WTC11 (cell line): ENCODE results near the gene ZMIZ2. TPM values are rescaled to one million over a fixed set of nuclear protein-coding genes. Genes with fewer than 3 reads are reported as not detected.
"Not testable (repeated sequence)": the region's sequence is repeated elsewhere in the genome, so short reads cannot be mapped to it uniquely, and the experiment has no call there.

ENCODE experiments used
- ATAC-seq: fragments of 200-7000 bp; cut with Tn5 transposase; 2 replicates; pipeline ENCODE4 v1.10.0; 2021; ENCODE audit warnings: mild to moderate bottlenecking, moderate library complexity
- CTCF ChIA-PET: fragments of 300-600 bp; sonication (Branson Sonifier 250); formaldehyde crosslinking; loops from one replicate; lab custom pipeline; 2021; ENCODE audit warnings: antibody characterized with exemption; lab: Charles Lee
- POLR2A ChIA-PET: fragments of 350-600 bp; sonication (Branson Sonifier 250); formaldehyde crosslinking; loops from one replicate; lab custom pipeline; 2021; ENCODE audit warnings: antibody characterized with exemption; lab: Charles Lee
- DNase-seq: peaks from one replicate; pipeline ENCODE4 v3.0.0; 2021; ENCODE audit warnings: low spot score
- H3K27ac Mint-ChIP-seq: 2 replicates; pipeline ENCODE4 v1.8.0; 2021; ENCODE audit warnings: mixed read lengths
- H3K27me3 Mint-ChIP-seq: 2 replicates; pipeline ENCODE4 v1.8.0; 2021; ENCODE audit warnings: low read depth, mild to moderate bottlenecking, moderate library complexity, mixed read lengths
- H3K36me3 Mint-ChIP-seq: 2 replicates; pipeline ENCODE4 v1.8.0; 2021; ENCODE audit warnings: mixed read lengths
- H3K4me1 Mint-ChIP-seq: 2 replicates; pipeline ENCODE4 v1.8.0; 2022; ENCODE audit warnings: mixed read lengths
- H3K4me3 Mint-ChIP-seq: 2 replicates; pipeline ENCODE4 v1.8.0; 2021; ENCODE audit warnings: mild to moderate bottlenecking, moderate library complexity, mixed read lengths
- H3K9me3 Mint-ChIP-seq: 2 replicates; pipeline ENCODE4 v1.8.0; 2021; ENCODE audit warnings: mixed read lengths
- ATF6 ChIP-seq: sonication (generic); formaldehyde crosslinking; IDR thresholded peaks from 2 replicates; pipeline ENCODE4 v1.8.1; 2023; ENCODE audit warnings: mild to moderate bottlenecking, missing genetic modification reagents
- CBFB ChIP-seq: sonication (generic); formaldehyde crosslinking; IDR thresholded peaks from 2 replicates; pipeline ENCODE4 v1.8.1; 2022; ENCODE audit warnings: mild to moderate bottlenecking, low read depth, missing genetic modification reagents
- CREM ChIP-seq: sonication (generic); formaldehyde crosslinking; IDR thresholded peaks from 2 replicates; pipeline ENCODE4 v1.8.1; 2022; ENCODE audit warnings: mild to moderate bottlenecking, missing genetic modification reagents, moderate library complexity
- CTCF ChIP-seq: fragments of 200-600 bp; IDR thresholded peaks from 2 replicates; pipeline ENCODE4 v1.8.0; 2022; ENCODE audit warnings: antibody characterized with exemption
- GRHL2 ChIP-seq: fragments of 250-450 bp; sonication (Bioruptor Pico); IDR thresholded peaks from 2 replicates; pipeline ENCODE4 v1.8.0; 2022; ENCODE audit warnings: mild to moderate bottlenecking, moderate library complexity; ENCODE audit not compliant: insufficient replicate concordance, severe bottlenecking
- MXD4 ChIP-seq: fragments of 250-450 bp; sonication (Bioruptor Pico); IDR thresholded peaks from 2 replicates; pipeline ENCODE4 v1.8.0; 2021; ENCODE audit warnings: mild to moderate bottlenecking, moderate library complexity, borderline replicate concordance
- MYBL2 ChIP-seq: sonication (generic); formaldehyde crosslinking; IDR thresholded peaks from 2 replicates; pipeline ENCODE4 v1.8.1; 2023; ENCODE audit warnings: mild to moderate bottlenecking, moderate library complexity, missing genetic modification reagents
- NR2C2 ChIP-seq: sonication (generic); formaldehyde crosslinking; IDR thresholded peaks from 2 replicates; pipeline ENCODE4 v1.8.0; 2022; ENCODE audit warnings: mild to moderate bottlenecking, missing genetic modification reagents
- OVOL2 ChIP-seq: fragments of 250-450 bp; sonication (Bioruptor Pico); IDR thresholded peaks from 2 replicates; pipeline ENCODE4 v1.9.0; 2021; ENCODE audit warnings: mild to moderate bottlenecking, borderline replicate concordance
- PREB ChIP-seq: sonication (generic); formaldehyde crosslinking; IDR thresholded peaks from 2 replicates; pipeline ENCODE4 v1.8.1; 2022; ENCODE audit warnings: mild to moderate bottlenecking, missing genetic modification reagents, moderate library complexity, borderline replicate concordance
- SMAD3 ChIP-seq: sonication (generic); formaldehyde crosslinking; IDR thresholded peaks from 2 replicates; pipeline ENCODE4 v1.8.0; 2022; ENCODE audit warnings: missing genetic modification reagents, mild to moderate bottlenecking, borderline replicate concordance
- ZNF317 ChIP-seq: sonication (generic); formaldehyde crosslinking; IDR thresholded peaks from 2 replicates; pipeline ENCODE4 v1.8.1; 2023; ENCODE audit warnings: low read depth, mild to moderate bottlenecking, moderate library complexity, missing genetic modification reagents, borderline replicate concordance
- ZNF671 ChIP-seq: fragments of 250-450 bp; sonication (Bioruptor Pico); IDR thresholded peaks from 2 replicates; pipeline ENCODE4 v1.8.0; 2021; ENCODE audit warnings: mild to moderate bottlenecking
- total RNA-seq: library from RNA; stranded (reverse); gene quantifications from 3 replicates; pipeline ENCODE4 v1.2.3, GENCODE V29; 2021
- TF ChIP-seq, protein P1 (sequence below): fragments of 250-450 bp; sonication (Bioruptor Pico); conservative IDR thresholded peaks from 2 replicates; pipeline ENCODE4 v1.9.0; 2021; ENCODE audit warnings: mild to moderate bottlenecking
- TF ChIP-seq, protein P2 (sequence below): sonication (generic); formaldehyde crosslinking; IDR thresholded peaks from 2 replicates; pipeline ENCODE4 v1.8.1; 2023; ENCODE audit warnings: mild to moderate bottlenecking, missing genetic modification reagents
- TF ChIP-seq, protein P3 (sequence below): sonication (generic); formaldehyde crosslinking; IDR thresholded peaks from 2 replicates; pipeline ENCODE4 v1.8.1; 2023; ENCODE audit warnings: mild to moderate bottlenecking, missing genetic modification reagents, borderline replicate concordance

The ZMIZ2 gene
- total RNA-seq, 1 experiment from 2014 or later, result 102 TPM

DNA sequence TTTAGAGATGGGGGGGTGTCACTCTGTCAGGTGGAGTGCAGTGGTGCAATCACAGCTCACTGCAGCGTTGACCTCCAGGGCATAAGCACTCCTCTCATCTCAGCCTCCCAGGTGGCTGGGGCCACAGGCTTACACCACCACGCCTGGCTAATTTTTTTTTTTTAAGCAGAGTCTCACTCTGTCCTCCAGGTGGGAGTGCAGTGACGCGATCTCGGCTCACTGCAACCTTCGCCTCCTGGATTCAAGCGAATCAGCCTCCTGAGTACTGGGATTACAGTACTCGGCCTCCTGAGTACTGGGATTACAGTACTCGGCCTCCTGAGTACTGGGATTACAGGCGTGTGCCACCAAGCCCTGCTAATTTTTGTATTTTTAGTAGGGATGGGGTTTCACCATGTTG, 24.2 kb downstream of the ZMIZ2 start (continued):
- TF ChIP-seq CBFB (CRISPR knock-in tag) (no peak), CTCF (no peak), ZNF671 (CRISPR knock-in tag) (no peak), MXD4 (CRISPR knock-in tag) (no peak), PREB (CRISPR knock-in tag) (no peak), ZNF317 (CRISPR knock-in tag) (no peak), MYBL2 (no peak)

DNA sequence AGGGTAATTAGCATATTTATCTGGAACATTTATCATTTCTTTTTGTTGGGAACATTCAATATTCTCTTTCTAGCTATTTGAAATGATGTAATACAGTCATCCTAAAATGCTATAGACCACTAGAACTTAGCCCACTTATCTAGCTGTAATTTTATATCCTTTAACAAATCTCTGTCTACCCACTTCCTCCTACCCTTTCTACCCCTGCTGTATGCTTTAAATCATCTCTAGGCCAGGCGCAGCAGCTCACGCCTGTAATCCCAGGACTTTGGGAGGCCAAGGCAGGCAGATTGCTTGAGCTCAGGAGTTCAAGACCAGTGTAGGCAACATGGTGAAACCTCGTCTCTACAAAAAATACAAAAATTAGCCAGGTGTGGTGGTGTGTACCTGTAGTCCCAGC, 25.8 kb downstream of the ZMIZ2 start:
- POLR2A ChIA-PET, DNase-seq, H3K36me3 Mint-ChIP-seq, H3K4me1 Mint-ChIP-seq, H3K9me3 Mint-ChIP-seq, CTCF ChIA-PET, ATAC-seq, H3K27ac Mint-ChIP-seq, H3K4me3 Mint-ChIP-seq, H3K27me3 Mint-ChIP-seq: not testable (repeated sequence)

DNA sequence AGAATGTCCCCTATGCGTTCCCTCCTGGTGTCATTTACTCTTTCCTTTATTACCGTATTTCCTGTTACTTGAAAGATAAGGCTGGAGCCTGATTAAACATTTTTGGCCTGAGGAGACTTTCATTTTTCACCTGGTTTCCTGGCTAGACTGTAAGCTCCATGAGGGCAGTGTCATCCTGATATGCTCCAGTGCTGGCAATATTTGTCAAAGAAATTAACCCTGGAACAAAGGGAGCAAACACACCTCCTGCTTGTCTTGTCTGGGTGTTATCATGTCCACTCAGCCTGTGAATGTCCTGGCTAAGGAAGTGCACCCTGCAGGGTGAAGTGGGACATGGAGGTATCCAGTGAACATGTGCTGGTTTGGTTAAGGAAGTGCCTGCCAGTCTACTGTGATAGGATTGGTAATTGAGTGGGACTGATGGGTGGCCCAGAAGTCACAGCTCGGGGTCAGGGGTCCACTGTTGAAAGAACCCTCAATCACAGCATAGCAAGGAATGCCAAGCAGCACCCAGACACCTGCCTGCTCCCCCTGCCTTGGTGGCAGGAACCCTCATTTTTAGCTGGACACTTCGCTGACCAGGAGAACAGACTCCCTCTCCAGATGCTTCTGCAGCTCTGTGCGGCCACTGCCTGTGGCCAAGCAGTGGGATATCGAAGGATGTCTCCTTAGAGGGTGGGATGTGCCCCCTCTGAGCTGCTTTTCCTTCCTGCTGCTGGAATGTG, 26.9 kb downstream of the ZMIZ2 start:
- Mint-ChIP-seq H3K27ac (no peak overlapping the region), H3K9me3 (no peaks in the 10 kb centered on the region), H3K36me3 (no peaks in the 10 kb centered on the region), H3K4me1 (no peaks in the 10 kb centered on the region), H3K4me3 (no peak overlapping the region), H3K27me3 (no peaks in the 10 kb centered on the region)
- ChIA-PET CTCF (no interaction called here), POLR2A (no interaction called here)
- DNase-seq, result no peak
- ATAC-seq, result no peak
- TF ChIP-seq, protein P1, sequence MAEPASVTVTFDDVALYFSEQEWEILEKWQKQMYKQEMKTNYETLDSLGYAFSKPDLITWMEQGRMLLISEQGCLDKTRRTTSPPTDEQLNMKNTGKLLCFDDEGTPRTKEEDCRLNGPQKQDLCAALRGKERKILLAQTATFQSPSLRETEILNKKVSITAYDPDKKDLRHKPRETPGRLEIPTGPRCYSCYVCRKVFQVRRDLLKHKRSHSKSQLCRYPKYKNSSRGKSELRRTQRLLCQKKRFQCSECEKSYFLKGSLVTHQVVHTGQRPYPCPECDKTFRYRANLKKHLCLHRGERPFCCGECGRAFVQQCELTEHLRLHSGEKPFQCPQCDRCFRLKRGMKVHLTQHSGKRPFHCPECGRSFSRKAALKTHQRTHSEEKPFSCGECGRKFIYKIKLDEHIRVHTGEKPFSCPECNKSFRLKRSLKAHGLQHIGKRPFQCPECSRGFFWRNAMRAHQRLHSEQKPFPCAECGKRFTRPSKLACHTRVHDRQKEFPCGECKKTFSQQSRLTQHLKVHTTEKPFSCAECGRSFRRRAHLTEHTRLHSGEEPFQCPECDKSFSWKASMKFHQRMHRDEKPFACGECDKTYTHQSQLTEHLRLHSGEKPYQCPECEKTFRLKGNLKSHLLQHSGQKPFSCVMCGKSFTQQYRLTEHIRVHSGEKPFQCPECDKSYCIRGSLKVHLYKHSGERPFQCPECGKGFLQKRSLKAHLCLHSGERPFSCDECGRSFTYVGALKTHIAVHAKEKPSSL, result no peak
- TF ChIP-seq GRHL2 (no peak), SMAD3 (CRISPR knock-in tag) (no peak), OVOL2 (CRISPR knock-in tag) (no peak), NR2C2 (CRISPR knock-in tag) (no peak), ATF6 (no peak), CREM (no peak), CTCF (no peak)
- TF ChIP-seq, protein P2, sequence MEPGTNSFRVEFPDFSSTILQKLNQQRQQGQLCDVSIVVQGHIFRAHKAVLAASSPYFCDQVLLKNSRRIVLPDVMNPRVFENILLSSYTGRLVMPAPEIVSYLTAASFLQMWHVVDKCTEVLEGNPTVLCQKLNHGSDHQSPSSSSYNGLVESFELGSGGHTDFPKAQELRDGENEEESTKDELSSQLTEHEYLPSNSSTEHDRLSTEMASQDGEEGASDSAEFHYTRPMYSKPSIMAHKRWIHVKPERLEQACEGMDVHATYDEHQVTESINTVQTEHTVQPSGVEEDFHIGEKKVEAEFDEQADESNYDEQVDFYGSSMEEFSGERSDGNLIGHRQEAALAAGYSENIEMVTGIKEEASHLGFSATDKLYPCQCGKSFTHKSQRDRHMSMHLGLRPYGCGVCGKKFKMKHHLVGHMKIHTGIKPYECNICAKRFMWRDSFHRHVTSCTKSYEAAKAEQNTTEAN (CRISPR knock-in tag), result no peak
- TF ChIP-seq, protein P3, sequence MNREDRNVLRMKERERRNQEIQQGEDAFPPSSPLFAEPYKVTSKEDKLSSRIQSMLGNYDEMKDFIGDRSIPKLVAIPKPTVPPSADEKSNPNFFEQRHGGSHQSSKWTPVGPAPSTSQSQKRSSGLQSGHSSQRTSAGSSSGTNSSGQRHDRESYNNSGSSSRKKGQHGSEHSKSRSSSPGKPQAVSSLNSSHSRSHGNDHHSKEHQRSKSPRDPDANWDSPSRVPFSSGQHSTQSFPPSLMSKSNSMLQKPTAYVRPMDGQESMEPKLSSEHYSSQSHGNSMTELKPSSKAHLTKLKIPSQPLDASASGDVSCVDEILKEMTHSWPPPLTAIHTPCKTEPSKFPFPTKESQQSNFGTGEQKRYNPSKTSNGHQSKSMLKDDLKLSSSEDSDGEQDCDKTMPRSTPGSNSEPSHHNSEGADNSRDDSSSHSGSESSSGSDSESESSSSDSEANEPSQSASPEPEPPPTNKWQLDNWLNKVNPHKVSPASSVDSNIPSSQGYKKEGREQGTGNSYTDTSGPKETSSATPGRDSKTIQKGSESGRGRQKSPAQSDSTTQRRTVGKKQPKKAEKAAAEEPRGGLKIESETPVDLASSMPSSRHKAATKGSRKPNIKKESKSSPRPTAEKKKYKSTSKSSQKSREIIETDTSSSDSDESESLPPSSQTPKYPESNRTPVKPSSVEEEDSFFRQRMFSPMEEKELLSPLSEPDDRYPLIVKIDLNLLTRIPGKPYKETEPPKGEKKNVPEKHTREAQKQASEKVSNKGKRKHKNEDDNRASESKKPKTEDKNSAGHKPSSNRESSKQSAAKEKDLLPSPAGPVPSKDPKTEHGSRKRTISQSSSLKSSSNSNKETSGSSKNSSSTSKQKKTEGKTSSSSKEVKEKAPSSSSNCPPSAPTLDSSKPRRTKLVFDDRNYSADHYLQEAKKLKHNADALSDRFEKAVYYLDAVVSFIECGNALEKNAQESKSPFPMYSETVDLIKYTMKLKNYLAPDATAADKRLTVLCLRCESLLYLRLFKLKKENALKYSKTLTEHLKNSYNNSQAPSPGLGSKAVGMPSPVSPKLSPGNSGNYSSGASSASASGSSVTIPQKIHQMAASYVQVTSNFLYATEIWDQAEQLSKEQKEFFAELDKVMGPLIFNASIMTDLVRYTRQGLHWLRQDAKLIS (CRISPR knock-in tag), result no peak
